ENCODE results near the gene NRXN3.
A peak's percentile ranks its signal among the peaks of the same experiment; 100 is the strongest.

Gene NRXN3

GRCh38 chr14:79482825-79483224 is 1312.7 kb downstream of the NRXN3 start:
- no peak for DNase-seq (ENCODE audit: low read depth)

- DNase-seq (ENCODE audit: low read depth): peak; percentile 42
Observed at GRCh38 chr14:79483477-79484388, 1313.6 kb downstream of the NRXN3 start.

- DNase-seq (ENCODE audit: low read depth): no peak
Observed at GRCh38 chr14:79487632-79488031, 1317.5 kb downstream of the NRXN3 start.

GRCh38 chr14:79491161-79491560 is 1321.0 kb downstream of the NRXN3 start:
- no peak for DNase-seq (ENCODE audit: low read depth)

DNA sequence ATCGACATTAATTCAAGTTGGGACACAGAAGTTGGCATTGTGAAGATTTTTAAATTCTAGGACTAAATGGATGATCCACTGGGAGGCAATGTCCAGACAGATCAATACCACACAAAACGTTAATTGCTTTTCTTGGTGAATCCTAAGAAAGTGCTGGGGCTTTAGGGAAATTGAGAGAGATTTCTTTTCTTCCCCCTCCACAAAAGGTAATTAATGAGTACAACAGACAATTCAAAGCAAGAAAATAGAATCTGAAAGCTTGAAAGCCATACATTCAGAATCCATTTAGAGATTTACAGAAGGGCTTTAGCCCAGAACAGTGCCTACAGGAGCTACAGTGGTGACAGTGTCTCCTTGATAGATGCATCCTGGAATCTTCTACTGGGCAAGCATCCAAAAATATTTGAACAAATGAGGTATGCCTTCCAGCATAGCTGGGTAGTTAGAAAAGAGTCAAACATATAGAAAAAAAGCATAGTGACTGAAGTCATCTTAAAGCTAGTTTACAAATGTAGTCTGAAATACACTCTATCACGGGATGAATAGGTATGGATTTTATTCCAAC is 1323.0 kb downstream of the NRXN3 start:
- no peak for DNase-seq (ENCODE audit: low read depth)

GRCh38 chr14:79496701-79497100 is 1326.5 kb downstream of the NRXN3 start:
- no peak for DNase-seq (ENCODE audit: low read depth)

GRCh38 chr14:79500489-79500888 is 1330.3 kb downstream of the NRXN3 start:
- no peak for DNase-seq (ENCODE audit: low read depth)

DNA sequence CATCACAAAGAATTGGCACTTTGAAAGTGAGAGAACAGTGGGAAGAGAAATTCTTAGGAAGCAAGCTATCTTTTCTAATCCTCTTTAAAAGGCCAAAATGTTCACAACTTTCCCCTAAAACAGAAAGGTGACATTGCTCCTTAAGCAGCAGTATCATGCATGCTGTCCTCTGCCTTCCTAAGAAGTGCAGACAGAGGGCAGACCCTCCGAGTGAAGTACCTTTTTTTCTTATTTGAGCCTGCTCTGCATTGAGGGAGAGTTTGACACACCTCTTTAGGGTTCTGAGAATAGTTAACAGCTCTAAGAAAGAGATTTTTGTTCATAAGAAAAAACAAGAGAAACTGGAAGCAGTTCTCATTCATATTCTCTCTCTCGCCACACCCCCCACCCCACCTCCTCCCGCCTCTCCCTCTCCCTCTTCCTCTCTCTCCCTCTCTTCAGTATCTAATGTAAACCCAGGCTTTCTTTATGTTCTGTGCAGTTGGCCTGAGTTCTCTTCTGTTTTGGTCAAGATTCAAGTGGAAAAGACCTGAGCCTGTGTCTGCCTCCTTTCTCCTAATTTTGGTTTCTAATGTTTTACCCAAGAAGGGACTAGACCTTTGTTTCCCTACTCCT is 1332.1 kb downstream of the NRXN3 start:
- DNase-seq (ENCODE audit: low read depth): no peak

- DNase-seq (ENCODE audit: low read depth): no peak
Observed at GRCh38 chr14:79502751-79503148, 1332.6 kb downstream of the NRXN3 start.

DNA sequence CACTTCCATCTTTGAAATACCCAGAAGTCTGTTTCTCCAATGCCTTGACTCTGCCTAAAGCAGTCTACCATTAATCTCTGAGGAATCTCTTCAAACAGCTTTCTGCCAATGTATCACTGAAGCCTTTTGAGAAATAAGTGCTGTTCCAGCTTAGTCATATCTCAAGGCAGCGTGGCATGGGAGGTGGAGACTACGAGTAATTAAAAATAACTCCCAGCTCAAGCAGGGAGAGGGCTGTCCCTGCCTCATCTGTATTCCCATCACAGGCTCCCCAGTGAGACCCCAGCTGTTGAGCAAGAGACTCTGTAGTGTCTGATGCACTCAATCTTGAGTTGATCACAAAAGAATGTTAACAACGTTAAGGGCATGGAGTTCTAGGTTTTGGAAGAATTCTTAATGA is 1340.5 kb downstream of the NRXN3 start:
- DNase-seq (ENCODE audit: low read depth): peak; percentile 38

- no peak for DNase-seq (ENCODE audit: low read depth)
Observed at GRCh38 chr14:79511146-79511545, 1341.0 kb downstream of the NRXN3 start.

DNA sequence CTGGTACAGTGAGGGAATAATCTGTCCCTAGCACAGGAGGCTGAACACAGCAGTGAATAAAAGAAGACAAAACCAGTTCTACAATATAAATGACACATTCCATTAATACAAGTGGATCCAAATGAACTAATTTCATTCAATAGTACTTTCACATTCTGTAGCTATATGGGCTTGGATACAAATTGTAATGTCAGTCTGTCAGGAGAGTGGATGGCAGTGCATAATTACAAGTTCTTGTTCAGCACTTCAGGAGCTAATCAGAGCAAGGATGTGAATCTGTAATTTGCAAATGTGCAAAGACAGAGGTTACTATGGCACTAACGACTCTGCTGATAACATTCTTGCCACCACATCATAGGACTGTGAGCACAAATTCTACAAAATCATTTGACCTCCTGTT is 1343.3 kb downstream of the NRXN3 start:
- DNase-seq (ENCODE audit: low read depth): no peak

DNA sequence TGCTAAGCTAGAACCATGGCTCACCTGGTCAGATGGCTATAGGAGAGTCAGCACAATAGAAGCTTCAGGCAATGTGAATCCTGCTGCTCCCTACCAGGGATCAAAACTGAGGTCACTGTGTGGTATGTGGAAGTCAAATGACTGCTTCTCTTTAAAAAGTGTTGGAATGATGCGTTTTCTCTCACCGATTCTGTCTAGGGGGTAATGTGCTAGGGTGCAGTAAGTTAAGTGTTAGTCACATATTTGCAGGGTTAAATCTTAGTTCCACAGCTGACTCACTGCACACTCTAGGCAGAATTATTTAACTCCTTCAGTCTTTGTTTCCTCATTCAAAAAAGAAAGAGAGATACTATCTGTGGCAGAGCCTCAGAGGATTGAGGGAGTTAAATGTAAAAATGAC is 1344.5 kb downstream of the NRXN3 start:
- no peak for DNase-seq (ENCODE audit: low read depth)

DNA sequence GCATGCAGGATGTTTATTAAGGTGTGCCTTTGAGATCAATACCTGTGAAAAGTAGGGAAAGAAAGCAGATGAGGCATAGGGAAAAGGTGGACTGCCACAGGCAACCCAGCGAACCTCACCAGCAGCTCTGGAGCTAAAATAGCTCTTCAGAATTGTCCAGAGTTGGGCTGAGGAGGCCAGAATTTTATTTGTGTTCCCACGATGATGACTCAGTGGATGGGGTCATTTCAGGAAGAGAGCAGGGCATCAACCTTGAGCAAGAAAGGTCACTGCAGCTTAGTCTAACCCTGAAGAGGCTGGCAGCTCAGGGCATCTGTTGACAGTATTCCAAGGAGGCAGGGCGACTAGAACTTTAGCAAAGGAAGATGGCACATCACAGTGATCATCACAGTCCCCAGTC is 1345.0 kb downstream of the NRXN3 start:
- DNase-seq (ENCODE audit: low read depth): no peak

DNA sequence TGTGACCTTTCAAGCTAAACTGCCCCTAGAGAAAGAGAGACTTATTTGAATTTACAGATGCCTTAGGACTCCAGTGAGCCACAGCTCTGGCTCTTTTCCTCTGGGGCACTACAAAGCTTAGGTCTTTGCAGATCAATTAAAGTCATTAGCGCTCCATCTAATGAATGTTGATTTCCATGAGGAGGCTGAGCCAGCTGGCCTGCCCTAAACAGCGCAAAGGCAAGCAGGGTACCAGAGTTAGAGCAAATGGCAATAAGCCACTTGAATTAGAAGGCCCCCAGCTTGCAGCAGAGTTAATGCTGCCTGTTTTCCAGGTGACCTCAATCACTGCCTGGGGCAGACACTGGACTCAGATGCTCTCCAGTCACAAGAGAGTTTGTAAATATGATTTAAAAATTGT is 1345.8 kb downstream of the NRXN3 start:
- DNase-seq (ENCODE audit: low read depth): no peak

DNA sequence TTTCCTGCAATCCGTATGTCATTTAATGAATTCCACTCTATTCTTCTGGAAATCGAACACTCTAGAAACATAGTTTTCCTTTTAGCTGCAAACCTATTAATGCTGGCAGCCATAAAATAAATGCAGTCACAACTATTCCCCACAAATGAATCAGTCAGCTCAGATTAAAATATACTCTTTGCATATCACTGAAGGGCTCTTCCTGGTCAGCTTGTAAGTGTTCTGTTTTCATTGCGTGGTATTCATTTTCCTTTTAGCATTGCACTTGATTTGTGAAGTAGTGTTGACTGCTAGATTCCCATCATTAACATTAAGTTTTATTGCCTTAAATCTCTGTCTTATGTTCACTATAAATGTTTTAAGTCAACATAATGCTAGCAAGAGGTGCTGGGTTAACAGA is 1355.2 kb downstream of the NRXN3 start:
- no peak for DNase-seq (ENCODE audit: low read depth)

- DNase-seq (ENCODE audit: low read depth): no peak
Observed at GRCh38 chr14:79528828-79529416, 1358.7 kb downstream of the NRXN3 start.

DNA sequence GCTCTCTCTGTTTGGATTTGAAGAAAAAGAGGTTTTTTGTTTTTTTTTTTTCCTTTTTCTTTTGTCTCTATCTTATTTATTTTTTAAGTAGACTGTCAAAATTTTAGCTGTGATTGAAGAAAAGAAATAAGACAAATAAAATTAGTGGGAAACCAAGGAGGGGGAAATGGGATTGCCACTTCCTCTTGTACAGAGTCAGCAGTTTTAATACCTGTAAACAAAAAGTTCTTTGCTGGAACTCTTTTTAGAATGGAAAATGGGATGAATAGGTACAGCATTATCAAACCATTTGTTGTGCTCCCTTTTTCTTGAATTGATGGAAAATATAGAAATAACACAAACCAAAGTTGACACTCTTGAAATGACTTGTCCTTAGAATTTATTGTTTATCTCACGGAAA is 1360.4 kb downstream of the NRXN3 start:
- DNase-seq (ENCODE audit: low read depth): no peak

DNA sequence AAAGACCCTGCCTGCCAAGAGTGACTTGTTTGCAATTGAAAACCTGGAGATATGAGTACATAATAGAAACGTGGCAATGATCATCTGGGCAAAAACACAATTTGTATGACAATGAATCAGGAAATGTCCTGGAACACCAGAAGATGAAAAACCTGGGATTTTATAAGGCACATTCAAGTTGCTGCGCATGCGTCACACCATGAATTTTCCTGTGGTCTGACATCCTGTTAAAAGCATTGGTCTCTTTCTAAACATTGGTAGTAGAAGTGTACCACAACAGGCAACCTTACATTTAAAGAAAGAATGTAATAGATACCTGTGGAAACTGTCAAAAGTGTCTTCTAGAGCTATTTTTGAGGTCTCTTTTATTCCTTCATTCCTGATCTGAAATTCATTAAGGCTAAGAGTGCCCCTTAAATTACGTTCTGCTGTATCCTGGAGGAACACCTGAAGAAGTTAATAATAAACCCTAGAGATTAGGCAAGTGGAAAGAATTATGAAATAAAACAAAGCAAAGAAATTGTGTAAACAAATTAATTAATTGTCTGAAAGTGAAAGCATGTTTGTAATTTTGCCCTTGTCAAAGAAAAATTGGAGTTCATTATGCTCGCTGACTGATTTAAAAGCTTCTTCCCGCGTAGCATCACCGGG is 1364.7 kb downstream of the NRXN3 start:
- no peak for DNase-seq (ENCODE audit: low read depth)

- no peak for DNase-seq (ENCODE audit: low read depth)
Observed at GRCh38 chr14:79540394-79540793, 1370.2 kb downstream of the NRXN3 start.

GRCh38 chr14:79542121-79542520 is 1371.9 kb downstream of the NRXN3 start:
- no peak for DNase-seq (ENCODE audit: low read depth)

GRCh38 chr14:79543348-79543747 is 1373.2 kb downstream of the NRXN3 start:
- no peak for DNase-seq (ENCODE audit: low read depth)
